HL-60 (cell line): Measurements from ENCODE around the gene OSER1.

Experiments used
- DNase-seq, 2 experiments: peaks; one replicate each; pipeline ENCODE4 v3.0.0-alpha.2; 2010 to 2020; ENCODE audit warnings: low read depth in 1 of 2, low spot score in 1 of 2
- H3K27ac ChIP-seq: fragments of 250-450 bp; sonication (Bioruptor Pico); replicated peaks from 2 replicates; pipeline ENCODE4 v1.5.1; 2020; ENCODE audit warnings: mild to moderate bottlenecking, moderate library complexity
- H3K27me3 ChIP-seq: fragments of 250-450 bp; sonication (Bioruptor Pico); 2 replicates; pipeline ENCODE4 v1.5.1; 2021; ENCODE audit warnings: mild to moderate bottlenecking, moderate library complexity; ENCODE audit not compliant: insufficient read depth, poor library complexity, severe bottlenecking
- H3K4me3 ChIP-seq: replicated peaks from 2 replicates; pipeline ENCODE4 v1.5.1; 2011; ENCODE audit warnings: mild to moderate bottlenecking, control low read depth, low read length; ENCODE audit not compliant: insufficient read depth
- GABPA ChIP-seq: IDR thresholded peaks from 2 replicates; pipeline ENCODE4 v1.6.1; 2012; ENCODE audit warnings: low read depth
- POLR2AphosphoS5 ChIP-seq: IDR thresholded peaks from 2 replicates; pipeline ENCODE4 v1.6.1; 2012; ENCODE audit warnings: low read depth
- REST ChIP-seq: IDR thresholded peaks from 2 replicates; pipeline ENCODE4 v1.6.1; 2012; ENCODE audit warnings: low read depth; ENCODE audit not compliant: insufficient replicate concordance
- SPI1 ChIP-seq: IDR thresholded peaks from 2 replicates; pipeline ENCODE4 v1.6.1; 2012; ENCODE audit warnings: low read depth, mild to moderate bottlenecking, borderline replicate concordance
- long read RNA-seq: library from polyadenylated mRNA; unstranded; transcript quantifications from one replicate; pipeline ENCODE4 v2.0.0, GENCODE V29; 2020
- TF ChIP-seq, protein P1 (sequence below): IDR thresholded peaks from one replicate; pipeline ENCODE4 v1.5.1; 2011; ENCODE audit warnings: low read length, control low read depth, inconsistent platforms; ENCODE audit not compliant: insufficient read depth

OSER1 gene
- long read RNA-seq, transcript OSER1-201 (4 exons, 1,572 nt): major isoform, 216 of 233 reads
- long read RNA-seq, partial matches to known transcripts: 5 of 233 reads
- long read RNA-seq, other reads (novel, unspliced or antisense): 12 of 233 reads

- no peaks in the 10 kb centered on the region for H3K27me3 ChIP-seq
- peak within 1 kb of the TSS; percentile 92 for H3K27ac ChIP-seq
- H3K4me3 ChIP-seq: peak within 1 kb of the TSS; percentile 96
- DNase-seq: peak; percentile 98 to 99
- peak; percentile 44 for TF ChIP-seq REST
- TF ChIP-seq SPI1: peak; percentile 63; the same call in 1 of the 2 replicates
- TF ChIP-seq, protein P1, sequence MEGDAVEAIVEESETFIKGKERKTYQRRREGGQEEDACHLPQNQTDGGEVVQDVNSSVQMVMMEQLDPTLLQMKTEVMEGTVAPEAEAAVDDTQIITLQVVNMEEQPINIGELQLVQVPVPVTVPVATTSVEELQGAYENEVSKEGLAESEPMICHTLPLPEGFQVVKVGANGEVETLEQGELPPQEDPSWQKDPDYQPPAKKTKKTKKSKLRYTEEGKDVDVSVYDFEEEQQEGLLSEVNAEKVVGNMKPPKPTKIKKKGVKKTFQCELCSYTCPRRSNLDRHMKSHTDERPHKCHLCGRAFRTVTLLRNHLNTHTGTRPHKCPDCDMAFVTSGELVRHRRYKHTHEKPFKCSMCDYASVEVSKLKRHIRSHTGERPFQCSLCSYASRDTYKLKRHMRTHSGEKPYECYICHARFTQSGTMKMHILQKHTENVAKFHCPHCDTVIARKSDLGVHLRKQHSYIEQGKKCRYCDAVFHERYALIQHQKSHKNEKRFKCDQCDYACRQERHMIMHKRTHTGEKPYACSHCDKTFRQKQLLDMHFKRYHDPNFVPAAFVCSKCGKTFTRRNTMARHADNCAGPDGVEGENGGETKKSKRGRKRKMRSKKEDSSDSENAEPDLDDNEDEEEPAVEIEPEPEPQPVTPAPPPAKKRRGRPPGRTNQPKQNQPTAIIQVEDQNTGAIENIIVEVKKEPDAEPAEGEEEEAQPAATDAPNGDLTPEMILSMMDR: no peak
- TF ChIP-seq GABPA: 0 out of 2 replicates have a peak, but pooled peaks have one; percentile 13
- peak; percentile 83 for TF ChIP-seq POLR2AphosphoS5
These were observed at the start of gene OSER1 for GRCh38 chr20:44210406-44211176. OSER1 (minus strand) TSS chr20:44210771; CDS start chr20:44206957, 3,814 bp downstream.

GRCh38 chr20:44258226-44258890 is 47.8 kb upstream of the OSER1 start:
- Histone ChIP-seq H3K4me3 (no peak overlapping the region), H3K27me3 (no peaks in the 10 kb centered on the region), H3K27ac (no peak overlapping the region)
- DNase-seq: no peak
- TF ChIP-seq SPI1 (no peak), POLR2AphosphoS5 (no peak), GABPA (no peak)
- TF ChIP-seq, protein P1: no peak

DNA sequence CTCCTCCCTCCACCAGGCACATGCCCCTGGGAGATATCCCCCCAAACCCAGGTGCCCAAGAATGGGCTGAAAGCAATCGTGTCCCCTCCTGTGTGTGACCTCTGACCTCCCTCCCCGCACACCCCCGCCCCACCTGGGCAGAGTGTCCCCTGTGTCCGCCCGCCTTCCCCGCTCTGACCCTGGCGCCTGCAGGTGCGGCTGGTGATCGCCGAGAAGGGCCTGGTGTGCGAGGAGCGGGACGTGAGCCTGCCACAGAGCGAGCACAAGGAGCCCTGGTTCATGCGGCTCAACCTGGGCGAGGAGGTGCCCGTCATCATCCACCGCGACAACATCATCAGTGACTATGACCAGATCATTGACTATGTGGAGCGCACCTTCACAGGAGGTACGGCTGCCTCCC is 46.4 kb upstream of the OSER1 start:
- Histone ChIP-seq H3K4me3 (no peak overlapping the region), H3K27me3 (no peaks in the 10 kb centered on the region), H3K27ac (no peak overlapping the region)
- no peak for DNase-seq
- TF ChIP-seq SPI1 (no peak), POLR2AphosphoS5 (no peak), REST (no peak), GABPA (no peak)
- TF ChIP-seq, protein P1: no peak
